ENCODE measurements around the gene NSUN6. TPM values are rescaled to one million over a fixed set of nuclear protein-coding genes. Genes with fewer than 3 reads are reported as not detected.

The NSUN6 gene
- polyA plus RNA-seq, 1 donor (not counting 4 experiments of a cell fraction or from before 2014, with no cell fraction given) = 9.8 TPM

DNA sequence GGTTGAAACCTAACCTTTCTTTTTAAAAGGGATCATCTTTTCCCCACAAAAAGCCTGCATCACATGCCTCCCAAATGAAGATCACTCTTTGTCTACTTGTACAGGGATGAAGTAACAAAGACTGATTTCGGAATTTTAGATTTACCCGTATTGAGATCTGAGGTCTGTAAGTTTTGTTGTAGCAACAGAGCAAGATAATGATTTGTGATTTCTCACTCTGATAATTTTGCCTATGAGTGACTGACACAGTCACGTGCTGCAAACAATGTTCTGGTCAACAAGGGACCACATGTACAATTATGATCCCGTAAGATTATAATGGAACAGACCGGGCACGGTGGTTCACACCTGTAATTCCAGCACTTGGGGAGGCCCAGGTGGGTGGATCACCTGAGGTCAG is 39.2 kb upstream of the NSUN6 start:
- Histone ChIP-seq H3K4me3 (ENCODE audit: control insufficient read depth in 2 of 3, extremely low read depth in 1 of 3, insufficient read depth in 2 of 3, low read depth in 1 of 3, low read length in 3 of 3) (no peak overlapping the region), H3K27me3 (ENCODE audit: control insufficient read depth, extremely low read depth, insufficient read depth, low read length) (no peaks in the 10 kb centered on the region), H3K79me2 (ENCODE audit: control insufficient read depth, insufficient read depth, low read length) (no peaks in the 10 kb centered on the region), H3K9me3 (ENCODE audit: control insufficient read depth, low read depth, low read length) (no peaks in the 10 kb centered on the region), H3K27ac (ENCODE audit: control insufficient read depth, insufficient read depth, low read length) (no peak overlapping the region), H2AFZ (ENCODE audit: control insufficient read depth, low read length) (no peak overlapping the region), H3K9me1 (ENCODE audit: control insufficient read depth, extremely low read depth, insufficient read depth, low read length) (no peaks in the 10 kb centered on the region), H3K9ac (ENCODE audit: control insufficient read depth, extremely low read depth, insufficient read depth, low read length) (no peak overlapping the region), H3K4me1 (ENCODE audit: control insufficient read depth, extremely low read depth, insufficient read depth, low read length) (no peaks in the 10 kb centered on the region), H3K36me3 (ENCODE audit: control insufficient read depth in 2 of 2, extremely low read depth in 1 of 2, insufficient read depth in 2 of 2, low read length in 2 of 2) (no peaks in the 10 kb centered on the region), H3K4me2 (ENCODE audit: control insufficient read depth, extremely low read depth, insufficient read depth, low read depth, low read length) (no peak overlapping the region), H4K20me1 (ENCODE audit: control insufficient read depth, extremely low read depth, insufficient read depth, low read length) (no peaks in the 10 kb centered on the region)
- FAIRE-seq = no peak
- dilution Hi-C loops (cut with MboI; ENCODE audit: extremely low pct_ligation_motif_present, low sequenced_read_pairs) = no loop called here
- no peak for DNase-seq (ENCODE audit: low read depth, low spot score)
- TF ChIP-seq, protein P1, sequence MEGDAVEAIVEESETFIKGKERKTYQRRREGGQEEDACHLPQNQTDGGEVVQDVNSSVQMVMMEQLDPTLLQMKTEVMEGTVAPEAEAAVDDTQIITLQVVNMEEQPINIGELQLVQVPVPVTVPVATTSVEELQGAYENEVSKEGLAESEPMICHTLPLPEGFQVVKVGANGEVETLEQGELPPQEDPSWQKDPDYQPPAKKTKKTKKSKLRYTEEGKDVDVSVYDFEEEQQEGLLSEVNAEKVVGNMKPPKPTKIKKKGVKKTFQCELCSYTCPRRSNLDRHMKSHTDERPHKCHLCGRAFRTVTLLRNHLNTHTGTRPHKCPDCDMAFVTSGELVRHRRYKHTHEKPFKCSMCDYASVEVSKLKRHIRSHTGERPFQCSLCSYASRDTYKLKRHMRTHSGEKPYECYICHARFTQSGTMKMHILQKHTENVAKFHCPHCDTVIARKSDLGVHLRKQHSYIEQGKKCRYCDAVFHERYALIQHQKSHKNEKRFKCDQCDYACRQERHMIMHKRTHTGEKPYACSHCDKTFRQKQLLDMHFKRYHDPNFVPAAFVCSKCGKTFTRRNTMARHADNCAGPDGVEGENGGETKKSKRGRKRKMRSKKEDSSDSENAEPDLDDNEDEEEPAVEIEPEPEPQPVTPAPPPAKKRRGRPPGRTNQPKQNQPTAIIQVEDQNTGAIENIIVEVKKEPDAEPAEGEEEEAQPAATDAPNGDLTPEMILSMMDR (optimal IDR thresholded peaks at IDR 0.05 in 1 of 3, IDR thresholded peaks at IDR 0.05 in 1 of 3, conservative IDR thresholded peaks at IDR 0.05 in 1 of 3; ENCODE audit: extremely low read depth in 1 of 3, insufficient read depth in 2 of 3, low read length in 3 of 3) = no peak
- no peak for TF ChIP-seq EZH2 (IDR thresholded peaks at IDR 0.05; ENCODE audit: low read length)

DNA sequence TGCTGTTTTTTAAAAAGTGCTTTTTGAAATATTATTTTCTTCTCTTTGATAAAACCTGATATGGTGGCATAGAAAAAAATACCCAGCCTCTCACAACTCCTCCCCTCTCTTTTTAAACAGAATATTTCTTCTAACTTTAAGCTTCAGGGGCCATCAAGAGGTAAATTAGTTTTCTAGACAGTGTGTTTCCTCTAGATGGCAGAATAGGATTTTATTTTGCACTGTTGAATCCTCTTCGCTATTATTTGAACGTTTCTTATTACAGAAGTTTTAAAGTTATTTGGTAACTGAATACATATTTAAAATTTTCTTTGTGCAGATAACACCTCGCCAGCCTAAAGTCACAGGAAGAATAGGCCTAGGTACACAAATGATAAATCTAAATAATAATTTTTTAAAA is 38.1 kb upstream of the NSUN6 start:
- Histone ChIP-seq H3K27me3 (ENCODE audit: control insufficient read depth, extremely low read depth, insufficient read depth, low read length) (no peaks in the 10 kb centered on the region), H3K36me3 (ENCODE audit: control insufficient read depth in 2 of 2, extremely low read depth in 1 of 2, insufficient read depth in 2 of 2, low read length in 2 of 2) (no peaks in the 10 kb centered on the region), H3K9ac (ENCODE audit: control insufficient read depth, extremely low read depth, insufficient read depth, low read length) (no peak overlapping the region), H3K9me1 (ENCODE audit: control insufficient read depth, extremely low read depth, insufficient read depth, low read length) (no peaks in the 10 kb centered on the region), H3K4me3 (ENCODE audit: control insufficient read depth in 2 of 3, extremely low read depth in 1 of 3, insufficient read depth in 2 of 3, low read depth in 1 of 3, low read length in 3 of 3) (no peak overlapping the region), H3K4me1 (ENCODE audit: control insufficient read depth, extremely low read depth, insufficient read depth, low read length) (no peaks in the 10 kb centered on the region), H3K79me2 (ENCODE audit: control insufficient read depth, insufficient read depth, low read length) (no peaks in the 10 kb centered on the region), H3K4me2 (ENCODE audit: control insufficient read depth, extremely low read depth, insufficient read depth, low read depth, low read length) (no peak overlapping the region), H2AFZ (ENCODE audit: control insufficient read depth, low read length) (no peak overlapping the region), H3K9me3 (ENCODE audit: control insufficient read depth, low read depth, low read length) (no peaks in the 10 kb centered on the region), H4K20me1 (ENCODE audit: control insufficient read depth, extremely low read depth, insufficient read depth, low read length) (no peaks in the 10 kb centered on the region), H3K27ac (ENCODE audit: control insufficient read depth, insufficient read depth, low read length) (no peak overlapping the region)
- DNase-seq (ENCODE audit: low read depth, low spot score) (no peak), FAIRE-seq (no peak)
- TF ChIP-seq, protein P1 (optimal IDR thresholded peaks at IDR 0.05 in 1 of 3, IDR thresholded peaks at IDR 0.05 in 1 of 3, conservative IDR thresholded peaks at IDR 0.05 in 1 of 3; ENCODE audit: extremely low read depth in 1 of 3, insufficient read depth in 2 of 3, low read length in 3 of 3) = peak in 1 of 3 experiments; percentile 31
- no peak for TF ChIP-seq EZH2 (IDR thresholded peaks at IDR 0.05; ENCODE audit: low read length)
- dilution Hi-C loops (cut with MboI; ENCODE audit: extremely low pct_ligation_motif_present, low sequenced_read_pairs) = no loop called here
